ENCODE data around the gene ELAVL4. TPM values are rescaled to one million over a fixed set of nuclear protein-coding genes. Genes with fewer than 3 reads are reported as not detected.

Gene ELAVL4
- total RNA-seq, 4 donors from 2014 or later = 0.18 TPM; not detected in 3

- Histone ChIP-seq H3K4me1 (peaks cover 5% of the 10 kb centered on the region), H3K36me3 (no peaks in the 10 kb centered on the region), H3K9me3 (no peaks in the 10 kb centered on the region), H3K27me3 (no peaks in the 10 kb centered on the region), H3K27ac (no peak overlapping the region), H3K4me3 (no peak overlapping the region)
- no peak for DNase-seq (ENCODE audit: low spot score in 2 of 2)
- 71% methylated on average over 6 of the region's 6 CpGs for WGBS
- TF ChIP-seq EP300 (IDR thresholded peaks at IDR 0.05) (no peak), POLR2A (IDR thresholded peaks at IDR 0.05) (no peak), CTCF (IDR thresholded peaks at IDR 0.05) (no peak)
These were observed 69.3 kb downstream of the ELAVL4 start for GRCh38 chr1:50177994-50178393.

- H3K9me3 ChIP-seq = no peaks in the 10 kb centered on the region
- H3K27ac ChIP-seq = no peak overlapping the region
- H3K27me3 ChIP-seq = peaks cover 2% of the 10 kb centered on the region
- TF ChIP-seq EP300 (IDR thresholded peaks at IDR 0.05) (no peak), CTCF (IDR thresholded peaks at IDR 0.05) (no peak), POLR2A (IDR thresholded peaks at IDR 0.05) (no peak), POLR2AphosphoS5 (IDR thresholded peaks at IDR 0.05) (no peak)
- H3K36me3 ChIP-seq = no peaks in the 10 kb centered on the region
- DNase-seq (ENCODE audit: low spot score in 2 of 2) = no peak
- 46% methylated on average over 2 of the region's 2 CpGs for WGBS
- peaks cover 5% of the 10 kb centered on the region for H3K4me1 ChIP-seq
- no peak overlapping the region for H3K4me3 ChIP-seq
These were observed 70.9 kb downstream of the ELAVL4 start for GRCh38 chr1:50179639-50180038.

GRCh38 chr1:50180367-50180766, 71.6 kb downstream of the ELAVL4 start:
- peaks cover 5% of the 10 kb centered on the region for H3K4me1 ChIP-seq
- peaks cover 2% of the 10 kb centered on the region for H3K27me3 ChIP-seq
- H3K36me3 ChIP-seq = no peaks in the 10 kb centered on the region
- no peak for DNase-seq (ENCODE audit: low spot score in 2 of 2)
- TF ChIP-seq CTCF (IDR thresholded peaks at IDR 0.05) = no peak
- no peak for TF ChIP-seq POLR2AphosphoS5 (IDR thresholded peaks at IDR 0.05)
- no peak for TF ChIP-seq EP300 (IDR thresholded peaks at IDR 0.05)
- TF ChIP-seq POLR2A (IDR thresholded peaks at IDR 0.05) = no peak
- H3K27ac ChIP-seq = no peak overlapping the region
- H3K4me3 ChIP-seq = no peak overlapping the region
- no peaks in the 10 kb centered on the region for H3K9me3 ChIP-seq
- WGBS = 94% methylated on average over 1 of the region's 1 CpG

- no peak overlapping the region for H3K27ac ChIP-seq
- H3K4me3 ChIP-seq = no peak overlapping the region
- no peaks in the 10 kb centered on the region for H3K36me3 ChIP-seq
- WGBS = 26% methylated on average over 3 of the region's 3 CpGs
- TF ChIP-seq EP300 (IDR thresholded peaks at IDR 0.05) (no peak), POLR2AphosphoS5 (IDR thresholded peaks at IDR 0.05) (no peak), CTCF (IDR thresholded peaks at IDR 0.05) (no peak), POLR2A (IDR thresholded peaks at IDR 0.05) (no peak)
- H3K27me3 ChIP-seq = peaks cover 2% of the 10 kb centered on the region
- peaks cover 5% of the 10 kb centered on the region for H3K4me1 ChIP-seq
- no peak for DNase-seq (ENCODE audit: low spot score in 2 of 2)
- H3K9me3 ChIP-seq = no peaks in the 10 kb centered on the region
These were observed 72.4 kb downstream of the ELAVL4 start for GRCh38 chr1:50181027-50181663.

- DNase-seq (ENCODE audit: low spot score in 2 of 2) = no peak
- Histone ChIP-seq H3K27ac (no peak overlapping the region), H3K27me3 (peaks cover 2% of the 10 kb centered on the region), H3K36me3 (no peaks in the 10 kb centered on the region), H3K4me3 (no peak overlapping the region), H3K9me3 (no peaks in the 10 kb centered on the region), H3K4me1 (peaks cover 5% of the 10 kb centered on the region)
- 33% methylated on average over 12 of the region's 12 CpGs for WGBS
- TF ChIP-seq CTCF (IDR thresholded peaks at IDR 0.05) (no peak), POLR2A (IDR thresholded peaks at IDR 0.05) (no peak), POLR2AphosphoS5 (IDR thresholded peaks at IDR 0.05) (no peak), EP300 (IDR thresholded peaks at IDR 0.05) (no peak)
These were observed 74.8 kb downstream of the ELAVL4 start for GRCh38 chr1:50183378-50184133.
